COLO668 (cell line): ENCODE data around the gene NRAS.
A peak's percentile ranks its signal among the peaks of the same experiment; 100 is the strongest.
"Not testable (repeated sequence)": the region's sequence is repeated elsewhere in the genome, so short reads cannot be mapped to it uniquely, and the experiment has no call there.

Experiments used
- DNase-seq: peaks from one replicate; lab custom pipeline; 2025; ENCODE audit not compliant: unreplicated experiment; lab: John Stamatoyannopoulos, UW

Gene NRAS

GRCh38 chr1:114716304-114717170 lies at the start of gene NRAS:
TSS of gene NRAS (minus strand) at chr1:114716771. CDS start at chr1:114716160, 611 bp downstream.
- DNase-seq = peak; percentile 97

DNA sequence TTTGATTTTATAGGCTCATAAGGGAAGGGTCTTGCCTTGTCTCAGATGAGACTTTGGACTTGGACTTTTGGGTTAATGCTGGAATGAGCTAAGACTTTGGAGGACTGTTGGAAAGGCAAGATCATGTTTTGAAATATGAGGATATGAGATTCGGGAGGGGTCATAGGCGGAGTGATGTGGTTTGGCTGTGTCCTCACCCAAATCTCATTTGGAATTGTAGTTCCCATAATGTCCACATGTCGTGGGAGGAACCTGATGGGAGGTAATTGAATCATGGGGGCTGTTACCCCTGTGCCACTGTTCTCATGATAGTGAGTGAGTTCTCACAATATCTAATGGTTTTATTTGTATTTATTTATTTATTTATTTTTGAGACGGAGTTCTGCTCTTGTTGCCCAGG lies 48.1 kb upstream of the NRAS start:
- DNase-seq = no peak

- DNase-seq = no peak
Measured at GRCh38 chr1:114758256-114758832, 41.8 kb upstream of the NRAS start.

- DNase-seq = peak; percentile 98
Measured at GRCh38 chr1:114757455-114758255, 41.1 kb upstream of the NRAS start, which contains the start of gene CSDE1. TSS of gene CSDE1 (minus strand) at chr1:114757984. CDS start at chr1:114739890, 18,094 bp downstream.

GRCh38 chr1:114756949-114757454 lies 40.4 kb upstream of the NRAS start:
- peak; percentile 32 for DNase-seq

DNA sequence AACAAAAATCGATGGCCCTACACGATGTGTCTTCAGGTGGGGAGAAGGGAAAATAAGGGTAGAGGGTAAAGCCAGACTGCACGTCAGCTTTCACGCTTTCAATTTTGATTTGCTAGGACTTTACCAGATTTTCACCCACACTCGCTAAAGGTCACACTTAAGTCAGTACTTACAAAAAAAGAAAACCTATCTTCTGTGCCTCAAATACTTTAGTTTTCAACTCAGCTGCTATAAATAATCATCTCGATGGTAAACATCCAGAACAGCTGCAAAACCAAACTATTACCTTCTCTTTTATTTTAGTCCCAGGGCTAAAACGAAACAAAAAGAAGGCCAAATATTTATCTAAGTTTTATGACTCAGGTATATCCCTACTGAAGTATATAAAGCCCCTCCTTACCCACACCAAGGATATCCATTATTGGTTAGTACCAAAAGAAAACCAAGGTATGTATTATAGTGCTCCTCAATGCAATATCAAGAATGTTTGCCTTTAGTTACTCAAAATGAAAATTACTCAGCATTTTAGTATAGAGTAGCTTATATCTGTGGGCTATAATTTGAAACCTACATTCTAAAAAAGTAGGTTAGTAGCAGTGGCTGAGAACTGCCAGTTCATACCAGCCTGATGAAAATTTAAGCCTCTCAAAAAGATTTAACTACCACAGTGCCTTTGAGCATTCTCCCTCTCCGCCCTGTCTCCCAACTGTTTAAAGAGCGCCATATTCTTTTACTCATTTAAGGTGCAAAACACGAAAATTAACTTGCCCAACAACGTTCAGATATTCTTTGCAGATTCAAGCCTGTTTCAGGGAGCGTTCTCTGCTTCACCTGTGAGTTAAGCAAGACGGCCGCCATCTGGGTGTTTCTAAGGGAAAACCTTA lies 39.7 kb upstream of the NRAS start:
- DNase-seq = no peak

GRCh38 chr1:114755006-114755931 lies 38.7 kb upstream of the NRAS start:
- DNase-seq = no peak

GRCh38 chr1:114753702-114754101 lies 37.1 kb upstream of the NRAS start:
- not testable (repeated sequence) for DNase-seq

DNA sequence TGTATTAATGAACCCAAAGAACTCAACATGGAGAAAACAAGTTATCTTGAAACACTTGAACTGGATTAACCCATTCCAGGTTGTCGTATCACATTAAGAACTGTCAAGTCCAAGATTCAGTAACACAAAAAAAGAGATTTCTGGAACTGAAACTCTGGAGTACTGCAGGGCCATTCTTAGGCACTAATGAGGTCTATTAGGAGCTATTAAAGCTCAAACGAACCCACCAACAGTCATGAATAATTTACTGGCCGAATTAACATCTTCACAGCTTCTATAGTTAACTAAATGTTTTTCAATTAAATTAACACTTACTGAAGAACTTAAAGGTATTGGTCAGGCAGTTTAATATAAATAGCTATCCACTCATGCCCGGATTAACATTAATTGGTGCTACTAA lies 36.6 kb upstream of the NRAS start:
- no peak for DNase-seq

GRCh38 chr1:114750780-114751179 lies 34.2 kb upstream of the NRAS start:
- peak; percentile 60 for DNase-seq

- no peak for DNase-seq
Measured at GRCh38 chr1:114749835-114750234, 33.3 kb upstream of the NRAS start.

DNA sequence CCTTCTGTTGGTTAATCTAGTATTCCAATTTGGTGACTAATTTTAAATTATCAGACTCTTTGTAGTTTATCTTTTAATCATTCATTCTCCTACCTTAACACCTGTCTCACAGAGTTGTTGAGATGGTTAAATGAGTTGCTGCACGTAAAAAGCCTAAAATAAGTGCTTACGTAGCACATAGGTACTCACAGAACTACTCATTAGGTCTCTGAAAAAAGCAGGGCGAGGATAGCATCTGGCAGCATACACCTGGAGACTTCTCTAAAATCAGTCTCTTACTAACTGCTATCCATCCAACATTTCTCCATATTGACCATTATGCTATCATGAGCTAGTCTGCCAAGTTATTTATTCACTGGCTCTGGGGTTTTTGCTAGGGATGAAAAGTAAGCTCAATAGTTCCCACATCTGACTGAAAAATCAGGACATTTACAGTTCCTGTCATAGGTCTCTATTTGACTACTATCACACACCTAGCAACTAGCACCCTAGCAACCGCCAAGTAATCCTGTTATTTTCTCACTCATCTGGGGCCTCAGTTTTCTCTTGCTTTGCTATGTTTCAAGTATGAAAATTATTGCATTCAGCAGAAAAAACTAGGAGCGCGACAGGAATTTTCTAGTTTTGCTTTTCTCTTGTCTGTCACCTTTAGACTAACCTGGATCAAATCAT lies 30.0 kb upstream of the NRAS start:
- DNase-seq = no peak

GRCh38 chr1:114745291-114745690 lies 28.7 kb upstream of the NRAS start:
- no peak for DNase-seq

DNA sequence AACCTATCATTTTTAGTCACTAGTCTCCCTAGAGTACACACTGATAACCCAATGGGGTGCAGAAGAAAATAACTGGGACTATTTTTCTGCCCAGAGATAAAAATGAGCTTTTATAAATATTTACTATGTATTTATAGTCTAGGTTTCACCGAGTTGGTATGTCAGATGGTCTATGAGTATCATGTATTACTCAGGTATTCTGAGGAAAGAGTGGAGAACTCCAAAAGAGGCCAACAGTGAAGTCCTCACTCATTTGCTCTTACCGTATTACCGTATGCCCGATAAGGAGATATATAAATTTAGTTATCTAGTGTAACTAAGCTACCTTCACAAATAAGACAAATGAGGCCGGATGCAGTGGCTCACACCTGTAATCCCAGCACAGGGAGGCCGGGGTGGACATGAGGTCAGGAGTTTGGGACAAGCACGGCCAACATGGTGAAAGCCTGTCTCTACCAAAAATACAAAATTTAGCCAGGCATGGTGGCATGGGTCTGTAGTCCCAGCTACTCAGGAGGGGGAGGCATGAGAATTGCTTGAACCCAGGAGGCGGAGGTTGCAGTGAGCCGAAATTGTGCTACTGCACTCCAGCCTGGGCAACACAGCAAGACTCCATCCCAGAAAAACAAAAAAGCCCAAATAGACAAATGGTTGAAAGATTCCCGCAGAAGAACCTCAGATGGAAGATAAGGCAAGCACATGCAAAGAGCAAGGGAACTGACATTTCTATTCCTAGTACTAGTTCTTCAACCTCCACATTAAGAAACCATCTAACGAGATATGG lies 25.6 kb upstream of the NRAS start:
- no peak for DNase-seq

DNA sequence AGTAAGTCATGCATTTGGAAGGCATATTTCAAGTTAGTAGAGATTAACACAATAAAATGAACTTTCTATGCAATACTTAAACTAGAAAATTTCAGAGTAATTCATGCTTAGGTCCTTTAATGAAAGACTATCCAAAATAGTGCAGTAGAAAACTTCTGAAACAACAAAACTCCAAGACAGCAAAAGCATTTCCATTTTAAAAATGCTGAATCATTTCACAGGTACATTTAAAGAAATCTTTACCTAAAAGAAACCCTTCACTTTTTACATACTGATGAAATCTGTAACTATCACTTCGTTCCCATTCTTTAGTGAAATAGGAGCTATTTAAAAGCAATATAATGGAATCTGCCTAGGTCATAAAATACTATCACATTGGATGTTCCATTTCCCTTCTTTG lies 23.8 kb upstream of the NRAS start:
- no peak for DNase-seq

DNA sequence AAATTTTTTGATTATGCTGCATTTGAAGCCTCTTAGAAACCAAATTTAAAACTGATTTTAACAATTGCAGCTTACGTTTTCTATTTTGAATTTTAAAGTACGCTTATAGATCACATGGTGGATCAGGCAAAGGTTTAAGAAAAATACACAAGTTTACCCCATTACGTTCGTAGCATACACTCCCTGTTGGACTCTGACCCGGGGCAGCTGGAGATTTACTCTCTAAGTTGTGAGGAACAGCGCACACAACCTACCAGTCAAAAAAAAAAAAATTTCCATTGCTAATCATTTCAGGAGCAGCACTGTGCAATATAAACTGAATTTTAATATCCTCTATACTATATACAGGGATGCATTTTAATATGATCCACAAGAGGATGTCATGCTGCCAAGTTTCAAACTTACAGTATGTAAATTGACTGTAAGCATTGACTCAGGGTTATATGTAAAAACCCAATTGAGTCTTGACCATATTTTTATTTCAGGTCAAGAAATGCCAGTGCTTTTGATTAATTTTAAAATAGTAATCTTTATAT lies 20.8 kb upstream of the NRAS start:
- no peak for DNase-seq

GRCh38 chr1:114735479-114735878 lies 18.9 kb upstream of the NRAS start:
- no peak for DNase-seq

DNA sequence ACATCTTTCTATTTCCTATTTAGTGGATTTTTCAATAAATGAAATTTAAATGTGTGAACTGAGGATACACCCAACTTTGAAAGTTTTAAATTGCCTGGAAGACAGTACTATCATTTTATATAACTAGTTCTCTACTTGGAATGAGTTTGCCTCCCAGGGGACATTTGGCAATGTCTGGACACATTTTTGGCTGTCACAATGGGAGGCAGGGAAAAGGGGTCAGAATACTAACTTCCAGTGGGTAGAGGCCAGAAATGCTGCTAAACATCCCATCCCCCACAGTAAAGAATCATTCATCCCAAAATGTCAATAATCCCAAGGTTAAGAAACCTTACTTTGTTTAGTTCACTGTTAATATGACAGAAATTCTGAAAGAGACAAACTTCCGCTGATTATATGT lies 13.2 kb upstream of the NRAS start:
- DNase-seq = no peak
